WTC11 (cell line): ENCODE data around the gene HBM.

ENCODE experiments used
- ATF3 ChIP-seq: sonication (generic); formaldehyde crosslinking; conservative IDR thresholded peaks from 2 replicates; pipeline ENCODE4 v1.8.1; 2022; ENCODE audit warnings: mild to moderate bottlenecking, missing genetic modification reagents
- CTCF ChIP-seq: fragments of 200-600 bp; IDR thresholded peaks from 2 replicates; pipeline ENCODE4 v1.8.0; 2022; ENCODE audit warnings: antibody characterized with exemption
- FOXK1 ChIP-seq: sonication (generic); formaldehyde crosslinking; IDR thresholded peaks from 2 replicates; pipeline ENCODE4 v1.8.0; 2022; ENCODE audit warnings: mild to moderate bottlenecking, moderate library complexity, missing genetic modification reagents
- FOXP4 ChIP-seq: sonication (generic); formaldehyde crosslinking; IDR thresholded peaks from 2 replicates; pipeline ENCODE4 v1.8.0; 2022; ENCODE audit warnings: mild to moderate bottlenecking, missing genetic modification reagents
- IRF2 ChIP-seq: sonication (generic); formaldehyde crosslinking; IDR thresholded peaks from 2 replicates; pipeline ENCODE4 v1.8.0; 2022; ENCODE audit warnings: low read depth, missing genetic modification reagents, borderline replicate concordance
- KAT7 ChIP-seq: sonication (generic); formaldehyde crosslinking; IDR thresholded peaks from 2 replicates; pipeline ENCODE4 v1.8.1; 2023; ENCODE audit warnings: missing genetic modification reagents, mild to moderate bottlenecking, borderline replicate concordance
- MAX ChIP-seq: sonication (generic); formaldehyde crosslinking; IDR thresholded peaks from 2 replicates; pipeline ENCODE4 v1.8.0; 2022; ENCODE audit warnings: mild to moderate bottlenecking, missing genetic modification reagents
- MYBL2 ChIP-seq: sonication (generic); formaldehyde crosslinking; IDR thresholded peaks from 2 replicates; pipeline ENCODE4 v1.8.1; 2023; ENCODE audit warnings: mild to moderate bottlenecking, moderate library complexity, missing genetic modification reagents
- NR1H2 ChIP-seq: sonication (generic); formaldehyde crosslinking; IDR thresholded peaks from 2 replicates; pipeline ENCODE4 v1.9.0; 2021; ENCODE audit warnings: mild to moderate bottlenecking, moderate library complexity, missing genetic modification reagents
- NR2C2 ChIP-seq: sonication (generic); formaldehyde crosslinking; IDR thresholded peaks from 2 replicates; pipeline ENCODE4 v1.8.0; 2022; ENCODE audit warnings: mild to moderate bottlenecking, missing genetic modification reagents
- PRDM15 ChIP-seq: sonication (generic); formaldehyde crosslinking; IDR thresholded peaks from 2 replicates; pipeline ENCODE4 v1.8.0; 2022; ENCODE audit warnings: missing genetic modification reagents
- RELA ChIP-seq: sonication (generic); formaldehyde crosslinking; IDR thresholded peaks from 2 replicates; pipeline ENCODE4 v1.8.1; 2022; ENCODE audit warnings: missing genetic modification reagents, mild to moderate bottlenecking, borderline replicate concordance
- SP1 ChIP-seq: sonication (generic); formaldehyde crosslinking; conservative IDR thresholded peaks from 2 replicates; pipeline ENCODE4 v1.8.1; 2022; ENCODE audit warnings: missing genetic modification reagents
- ZNF281 ChIP-seq: sonication (generic); formaldehyde crosslinking; IDR thresholded peaks from 2 replicates; pipeline ENCODE4 v1.8.0; 2023; ENCODE audit warnings: mild to moderate bottlenecking, missing genetic modification reagents

- TF ChIP-seq NR2C2 (CRISPR knock-in tag): no peak
- no peak for TF ChIP-seq CTCF
- no peak for TF ChIP-seq FOXP4 (CRISPR knock-in tag)
- TF ChIP-seq IRF2 (CRISPR knock-in tag): no peak
- no peak for TF ChIP-seq MAX (CRISPR knock-in tag)
- TF ChIP-seq MYBL2 (CRISPR knock-in tag): no peak
- TF ChIP-seq KAT7 (CRISPR knock-in tag): no peak
- TF ChIP-seq ZNF281 (CRISPR knock-in tag): no peak
- no peak for TF ChIP-seq SP1 (CRISPR knock-in tag)
- no peak for TF ChIP-seq FOXK1 (CRISPR knock-in tag)
- no peak for TF ChIP-seq NR1H2
- no peak for TF ChIP-seq PRDM15
- TF ChIP-seq ATF3 (CRISPR knock-in tag): no peak
- no peak for TF ChIP-seq RELA (CRISPR knock-in tag)
These were observed 45.0 kb upstream of the HBM start for GRCh38 chr16:120756-121155.
